Activated gamma-delta T cell treated with anti-CD3 and anti-CD28 coated beads, Interleukin-2, amount 50 U/mL, for 16 hours (primary cell): ENCODE measurements around the gene PSMD8.
"Not testable (repeated sequence)": the region's sequence is repeated elsewhere in the genome, so short reads cannot be mapped to it uniquely, and the experiment has no call there.

Experiments used
- DNase-seq: peaks from one replicate; pipeline ENCODE4 v3.0.0-alpha.2; 2020; ENCODE audit warnings: low read depth

The PSMD8 gene

GRCh38 chr19:38411041-38411712 is 36.8 kb downstream of the PSMD8 start:
- no peak for DNase-seq

- DNase-seq = not testable (repeated sequence)
Measured at GRCh38 chr19:38411898-38412297, 37.5 kb downstream of the PSMD8 start.

- no peak for DNase-seq
Measured at GRCh38 chr19:38412491-38412890, 38.1 kb downstream of the PSMD8 start.

GRCh38 chr19:38412961-38413360 is 38.6 kb downstream of the PSMD8 start:
- no peak for DNase-seq

GRCh38 chr19:38413416-38413815 is 39.0 kb downstream of the PSMD8 start:
- no peak for DNase-seq

- no peak for DNase-seq
Measured at GRCh38 chr19:38417146-38417543, 42.8 kb downstream of the PSMD8 start.

GRCh38 chr19:38417544-38418506 is 43.5 kb downstream of the PSMD8 start:
- DNase-seq = no peak

- no peak for DNase-seq
Measured at GRCh38 chr19:38420935-38421334, 46.6 kb downstream of the PSMD8 start.

- DNase-seq = no peak
Measured at GRCh38 chr19:38421856-38422255, 47.5 kb downstream of the PSMD8 start.

- DNase-seq = no peak
Measured at GRCh38 chr19:38422438-38422837, 48.1 kb downstream of the PSMD8 start.

- no peak for DNase-seq
Measured at GRCh38 chr19:38424272-38424671, 49.9 kb downstream of the PSMD8 start.

GRCh38 chr19:38425222-38425809 is 50.9 kb downstream of the PSMD8 start:
- no peak for DNase-seq

- DNase-seq = no peak
Measured at GRCh38 chr19:38425810-38426466, 51.6 kb downstream of the PSMD8 start, which contains the start of gene RASGRP4. TSS of gene RASGRP4 (minus strand) at chr19:38426219. CDS start at chr19:38426091, 128 bp downstream.

GRCh38 chr19:38427035-38427677 is 52.8 kb downstream of the PSMD8 start:
- not testable (repeated sequence) for DNase-seq

- no peak for DNase-seq
Measured at GRCh38 chr19:38429055-38429810, 54.9 kb downstream of the PSMD8 start.

GRCh38 chr19:38429811-38430156 is 55.4 kb downstream of the PSMD8 start:
- no peak for DNase-seq

GRCh38 chr19:38430931-38431330 is 56.6 kb downstream of the PSMD8 start:
- DNase-seq = no peak

GRCh38 chr19:38433268-38433733 is 58.9 kb downstream of the PSMD8 start, which contains the start of gene RYR1:
TSS of gene RYR1 (plus strand) at chr19:38433691. CDS start at chr19:38433830, 139 bp downstream.
- DNase-seq = no peak
